Inferior parietal cortex (tissue), 1 donor: ENCODE measurements around the gene FAM32A.

Source experiments
- DNase-seq: peaks from one replicate; pipeline ENCODE4 v3.0.0-alpha.2; 2016; ENCODE audit errors: extremely low spot score

The FAM32A gene

DNA sequence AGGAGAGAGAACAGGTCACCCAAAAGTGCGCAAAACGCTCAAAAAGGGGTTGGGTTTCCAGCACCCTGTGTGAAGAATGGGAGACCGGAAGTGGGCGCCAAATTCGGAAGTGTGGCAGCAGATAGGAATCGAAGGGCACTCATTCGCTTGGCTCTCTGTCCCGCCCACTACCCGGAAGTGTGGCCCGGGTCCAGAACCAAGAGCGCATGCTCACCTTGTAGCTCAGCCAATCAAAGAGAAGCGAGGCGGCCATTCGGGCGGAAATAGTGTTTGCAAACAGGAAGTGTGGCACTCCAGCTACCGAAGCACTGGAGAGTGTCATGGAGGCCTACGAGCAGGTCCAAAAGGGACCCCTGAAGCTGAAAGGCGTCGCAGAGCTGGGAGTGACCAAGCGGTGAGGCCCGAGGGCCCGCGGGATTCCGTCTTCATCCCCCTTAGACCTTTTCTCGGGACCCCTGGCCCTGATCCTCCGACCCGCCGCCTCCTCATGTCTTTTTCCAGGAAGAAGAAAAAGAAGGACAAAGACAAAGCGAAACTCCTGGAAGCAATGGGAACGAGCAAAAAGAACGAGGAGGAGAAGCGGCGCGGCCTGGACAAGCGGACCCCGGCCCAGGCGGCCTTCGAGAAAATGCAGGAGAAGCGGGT, at the start of gene FAM32A:
TSS of gene FAM32A (plus strand) at position 288 of the 645 bp plus-strand sequence. CDS start at position 321, 33 bp downstream.
- peak; percentile 99 for DNase-seq

DNA sequence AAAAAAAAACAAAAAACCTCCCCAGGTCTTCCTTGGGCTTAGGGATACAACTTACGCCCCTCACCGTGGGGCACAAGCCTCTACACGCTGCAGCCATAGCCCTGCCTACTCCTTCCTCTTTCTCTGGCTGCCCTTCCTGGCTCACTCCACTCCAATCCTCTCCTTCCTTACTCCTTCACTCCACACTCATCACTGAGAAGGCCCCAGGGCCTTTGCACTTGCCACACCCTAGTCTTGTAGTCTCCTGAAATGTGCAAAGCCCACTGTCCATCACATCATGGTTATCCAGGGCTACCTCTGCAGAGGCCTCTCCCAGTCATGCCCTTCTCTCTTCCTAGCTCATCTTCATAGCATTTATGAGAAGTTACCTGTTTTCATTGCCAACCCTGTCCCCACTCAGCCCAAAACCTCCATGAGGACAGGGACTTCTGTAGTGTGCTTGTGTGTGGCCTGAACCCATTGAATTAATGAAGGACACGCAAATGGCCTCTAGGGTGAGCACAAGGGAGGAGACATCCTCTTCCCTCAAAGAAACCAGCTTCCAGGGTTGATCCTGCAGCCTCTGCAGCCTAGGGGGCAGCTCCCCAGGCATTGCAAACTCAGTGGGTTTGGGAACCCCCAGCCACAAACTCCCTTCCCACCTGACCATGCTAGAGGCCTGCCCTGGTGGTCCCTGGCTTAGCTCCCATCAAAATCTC, 49.6 kb upstream of the FAM32A start:
- no peak for DNase-seq

DNA sequence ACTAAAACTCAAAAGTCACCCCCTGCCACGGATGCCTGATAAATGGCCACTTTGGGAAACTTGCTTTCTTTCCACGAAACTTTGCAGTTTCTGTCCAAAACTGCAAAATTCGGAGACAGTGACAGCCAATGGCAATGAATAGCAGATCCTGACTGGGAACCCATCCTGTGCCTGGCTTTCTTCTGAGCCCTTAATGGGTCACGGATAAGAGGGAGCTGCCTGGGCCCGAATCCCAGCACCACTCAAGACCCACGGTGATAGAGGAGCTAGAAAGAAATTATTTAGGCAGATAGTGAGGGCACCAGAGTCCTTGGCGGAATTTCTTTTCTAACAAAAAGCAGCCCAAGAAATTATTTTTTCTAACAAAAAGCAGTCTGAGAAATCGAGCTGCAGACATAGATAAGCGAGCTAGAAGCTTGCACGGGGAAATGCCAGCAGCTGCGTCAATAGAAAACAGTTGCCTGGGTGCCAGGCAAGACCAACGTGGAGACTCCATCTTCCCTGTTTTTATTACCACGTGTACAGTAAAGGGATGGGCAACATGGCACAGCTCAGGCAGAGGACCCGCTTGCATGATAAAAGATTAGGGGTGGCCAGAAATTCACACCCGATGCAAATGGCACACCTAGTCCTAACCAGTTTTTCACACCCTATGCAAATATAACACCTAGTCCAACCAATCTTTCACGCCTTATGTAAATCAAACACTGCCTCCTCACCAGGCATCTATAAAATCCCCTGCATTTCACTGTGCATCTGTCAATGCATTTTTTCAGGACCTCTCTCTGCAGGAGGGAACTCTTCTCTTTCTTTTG, 48.8 kb upstream of the FAM32A start:
- no peak for DNase-seq

DNA sequence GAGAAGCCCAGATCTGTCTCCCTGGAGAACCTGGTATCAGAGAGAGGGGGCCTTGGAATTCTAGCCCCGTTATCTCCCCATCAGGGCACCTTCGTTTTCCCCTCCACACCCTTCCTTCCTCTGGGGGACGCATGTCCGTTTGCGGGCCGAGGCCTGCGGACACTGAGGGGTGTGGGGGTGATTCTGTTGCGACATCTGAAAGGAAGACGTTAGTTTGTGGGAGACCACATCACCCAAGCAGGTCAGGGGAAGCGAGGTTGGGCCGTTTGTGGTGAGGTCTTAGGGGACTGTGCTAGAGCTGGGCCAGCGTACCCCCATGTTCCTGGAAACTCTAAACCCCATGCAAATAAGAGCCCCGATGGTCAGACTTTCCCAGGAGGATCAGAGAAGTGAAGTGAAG, 45.5 kb upstream of the FAM32A start:
- DNase-seq, result no peak

DNA sequence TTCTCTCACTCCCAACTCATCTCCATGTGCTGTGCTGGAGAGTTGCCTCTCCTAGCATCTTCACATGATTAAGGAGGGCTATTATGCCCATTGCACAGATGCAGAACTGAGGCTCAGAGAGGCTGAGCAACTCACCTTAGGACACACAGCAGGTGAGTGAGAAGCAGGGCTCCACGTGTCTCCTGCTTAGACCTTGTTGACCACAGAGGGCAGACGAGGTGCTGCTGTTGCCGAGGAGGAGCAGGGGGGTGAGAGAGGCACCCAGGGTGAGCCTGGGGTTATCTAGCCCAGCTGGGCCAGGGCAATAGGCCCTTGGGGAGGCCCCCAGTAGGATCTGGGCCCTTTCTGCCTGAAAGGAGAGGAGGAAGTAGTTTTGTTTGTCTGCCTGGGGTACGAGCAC, 44.2 kb upstream of the FAM32A start:
- no peak for DNase-seq

DNA sequence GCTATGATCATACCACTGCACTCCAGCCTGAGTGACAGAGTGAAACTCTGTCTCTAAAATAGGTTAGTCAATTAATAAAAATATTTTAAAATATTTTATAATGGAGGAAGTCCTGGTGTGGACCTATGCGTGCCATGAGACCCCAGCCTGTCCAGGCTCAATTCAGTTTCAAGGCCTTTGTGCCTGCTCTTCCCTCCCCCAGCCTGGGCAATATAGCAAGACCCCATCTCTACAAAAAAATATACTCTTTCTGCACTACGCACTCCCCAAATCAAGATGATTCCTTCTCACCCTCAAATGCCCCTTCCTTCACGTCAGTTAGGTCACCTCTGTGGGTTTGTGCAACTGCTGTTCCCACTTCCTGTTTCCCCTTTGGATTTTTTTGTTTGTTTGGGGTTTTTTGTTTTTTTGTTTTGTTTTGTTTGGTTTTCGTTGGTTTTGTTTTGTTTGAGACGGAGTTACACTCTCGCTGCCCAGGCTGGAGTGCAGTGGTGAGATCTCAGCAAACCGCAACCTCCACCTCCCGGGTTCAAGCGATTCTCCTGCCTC, 43.1 kb upstream of the FAM32A start:
- no peak for DNase-seq

DNA sequence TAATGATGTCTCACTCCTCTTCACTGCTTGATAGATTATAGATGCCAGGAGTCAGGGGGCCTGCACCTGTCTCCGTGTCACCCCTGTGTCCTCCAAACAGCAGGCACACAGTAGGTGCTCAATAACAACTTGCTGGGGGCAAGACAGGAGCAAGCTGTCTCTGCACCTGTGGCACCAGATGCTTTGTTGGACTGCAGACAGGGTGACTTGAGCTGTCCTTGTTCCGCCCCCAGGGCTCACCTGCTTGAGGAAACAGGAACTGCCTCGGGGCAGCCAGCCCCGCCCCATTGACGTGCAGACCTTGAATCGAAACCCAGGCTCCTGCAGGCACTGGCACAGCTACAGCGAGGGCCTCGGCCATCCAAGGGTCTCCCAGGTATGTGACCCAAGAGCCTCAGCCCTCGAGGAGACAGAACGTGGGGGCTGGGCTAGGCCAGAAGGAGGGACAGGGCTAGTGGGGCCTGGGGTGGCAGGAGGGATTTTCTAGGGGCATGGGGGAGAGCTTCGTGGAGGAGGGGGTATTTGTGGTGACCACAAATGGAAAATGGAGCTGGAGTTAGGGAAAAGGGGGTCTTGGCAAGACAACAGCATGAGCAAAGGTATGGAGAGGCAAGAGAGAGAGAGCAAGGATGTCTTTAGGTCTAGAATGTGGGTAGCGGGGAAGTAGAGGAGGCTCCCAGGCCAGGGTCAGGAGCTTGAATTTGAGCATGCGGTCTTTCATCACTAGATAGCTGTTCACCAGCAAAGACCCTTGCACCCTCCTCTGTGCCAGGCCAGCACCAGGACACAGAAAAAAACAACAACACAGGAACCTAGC, 41.6 kb upstream of the FAM32A start, which contains the start of gene HSH2D:
TSS of gene HSH2D (plus strand) at position 287 of the 817 bp plus-strand sequence. CDS start 5,066 bp downstream, outside the sequence.
- no peak for DNase-seq

DNA sequence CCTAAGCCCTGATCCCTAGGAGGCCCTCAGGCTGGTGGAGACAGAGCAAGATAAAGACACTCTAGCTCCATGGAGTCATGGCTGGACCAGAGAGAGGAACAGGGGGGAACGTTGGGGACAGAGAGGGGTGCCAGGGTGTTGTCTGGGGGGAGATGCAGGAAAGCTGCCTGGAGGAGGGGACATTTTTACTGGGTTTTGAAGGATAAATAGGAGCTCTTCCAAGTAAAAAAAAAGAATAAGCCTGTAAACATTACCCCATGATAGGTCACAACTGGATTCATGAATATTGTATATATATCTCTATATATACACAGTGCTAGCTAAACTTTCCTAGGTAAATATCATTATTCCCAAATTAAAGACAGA, 41.0 kb upstream of the FAM32A start:
- DNase-seq, result no peak

DNA sequence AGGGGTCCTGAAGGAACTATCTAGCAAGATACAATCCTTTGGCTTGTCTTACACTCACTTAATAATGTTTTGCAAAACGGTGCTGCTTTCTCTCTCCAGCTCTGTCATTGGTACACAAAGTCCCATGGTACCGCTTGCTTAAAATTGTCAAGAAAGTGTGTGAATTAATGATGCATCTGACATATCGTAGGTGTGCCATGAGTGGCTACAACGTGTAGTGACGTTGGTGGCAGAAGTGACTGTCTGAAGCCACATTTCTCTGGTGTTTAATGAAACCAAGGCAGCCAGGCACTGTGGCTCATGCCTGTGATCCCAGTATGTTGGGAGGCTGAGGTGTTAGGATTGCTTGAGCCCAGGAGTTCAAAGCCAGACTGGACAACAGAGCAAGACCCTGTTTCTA, 39.1 kb upstream of the FAM32A start:
- no peak for DNase-seq

DNA sequence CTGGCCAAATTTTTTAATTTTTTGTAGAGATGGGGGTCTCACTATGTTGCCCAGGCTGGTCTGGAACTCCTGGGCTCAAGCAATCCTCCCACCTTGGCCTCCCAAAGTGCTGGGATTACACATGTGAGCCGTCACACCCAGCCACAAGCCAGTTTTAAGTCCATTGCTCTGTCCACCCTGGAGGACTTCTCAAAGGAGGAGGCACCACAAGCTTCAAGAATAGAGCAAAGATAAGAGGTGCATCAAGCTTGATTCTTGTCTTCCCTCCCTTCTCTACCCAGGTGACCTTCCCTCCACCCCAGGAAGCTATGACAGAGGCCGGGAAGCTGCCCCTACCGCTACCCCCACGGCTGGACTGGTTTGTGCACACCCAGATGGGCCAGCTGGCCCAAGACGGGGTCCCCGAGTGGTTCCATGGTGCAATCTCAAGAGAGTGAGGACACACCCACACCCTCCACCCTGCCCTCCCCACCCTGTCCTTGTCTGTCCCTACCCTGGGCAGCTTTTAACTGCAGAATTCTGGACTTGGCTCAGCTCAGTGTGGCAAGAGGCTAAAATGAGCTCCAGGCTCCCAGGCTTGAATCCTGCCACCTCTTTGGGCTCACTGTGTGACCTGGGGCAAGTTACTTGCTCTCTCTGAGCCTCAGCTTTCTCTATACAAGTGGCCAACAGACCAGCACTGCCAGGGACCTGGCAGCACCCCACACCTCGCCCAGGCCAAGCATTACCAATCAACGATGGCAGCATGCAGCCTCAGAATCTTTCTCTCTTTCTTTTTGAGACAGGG, 36.6 kb upstream of the FAM32A start:
- no peak for DNase-seq

DNA sequence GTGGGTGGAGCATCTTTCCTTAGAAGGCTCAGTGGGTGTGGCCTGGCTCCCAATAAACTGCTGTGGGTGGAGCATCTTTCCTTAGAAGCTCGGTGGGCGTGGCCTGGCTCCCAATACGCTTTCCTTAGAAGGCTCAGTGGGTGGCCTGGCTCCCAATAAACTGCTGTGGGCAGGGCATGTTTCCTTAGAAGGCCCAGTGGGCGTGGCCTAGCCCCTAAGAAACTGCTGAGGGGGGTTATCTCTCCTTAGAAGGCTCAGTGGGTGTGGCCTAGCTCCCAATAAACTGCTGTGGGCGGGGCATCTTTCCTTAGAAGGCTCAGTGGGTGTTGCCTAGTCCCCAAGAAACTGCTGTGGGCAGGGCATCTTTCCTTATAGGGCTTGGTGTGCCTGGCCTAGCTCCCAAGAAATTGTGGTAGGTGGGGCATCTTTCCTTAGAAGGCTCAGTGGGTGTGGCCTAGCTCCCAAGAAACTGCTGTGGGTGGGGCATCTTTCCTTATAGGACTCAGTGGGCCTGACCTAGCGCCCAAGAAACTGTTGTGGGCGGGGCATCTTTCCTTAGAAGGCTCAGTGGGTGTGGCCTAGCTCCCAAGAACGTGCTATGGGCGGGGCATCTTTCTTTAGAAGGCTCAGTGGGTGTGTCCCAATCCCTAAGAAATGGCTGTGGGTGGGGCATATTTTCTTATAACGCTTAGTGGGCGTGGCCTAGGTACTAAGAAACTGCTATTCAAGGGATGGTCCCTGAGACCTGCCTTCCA, 31.5 kb upstream of the FAM32A start:
- DNase-seq, result no peak

DNA sequence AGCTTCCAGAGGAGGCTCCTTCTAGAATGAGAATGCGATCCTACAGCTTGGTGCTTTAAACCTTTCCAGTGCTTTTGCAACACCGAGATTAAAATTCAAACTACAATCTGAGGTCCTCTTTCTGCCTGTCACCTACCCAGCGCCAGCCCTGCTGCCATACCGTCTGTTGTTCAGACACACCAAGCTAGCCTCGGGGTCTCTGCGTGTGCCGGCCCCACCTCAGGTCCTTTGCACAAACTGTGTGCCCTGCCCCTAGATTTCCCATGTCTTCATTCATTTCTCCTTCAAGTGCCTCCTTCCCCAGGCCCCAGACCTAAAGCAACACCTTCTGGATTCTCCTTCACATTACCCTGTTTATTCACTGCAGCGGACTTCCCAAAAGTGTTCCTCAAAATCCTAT, 30.7 kb upstream of the FAM32A start:
- DNase-seq, result no peak

DNA sequence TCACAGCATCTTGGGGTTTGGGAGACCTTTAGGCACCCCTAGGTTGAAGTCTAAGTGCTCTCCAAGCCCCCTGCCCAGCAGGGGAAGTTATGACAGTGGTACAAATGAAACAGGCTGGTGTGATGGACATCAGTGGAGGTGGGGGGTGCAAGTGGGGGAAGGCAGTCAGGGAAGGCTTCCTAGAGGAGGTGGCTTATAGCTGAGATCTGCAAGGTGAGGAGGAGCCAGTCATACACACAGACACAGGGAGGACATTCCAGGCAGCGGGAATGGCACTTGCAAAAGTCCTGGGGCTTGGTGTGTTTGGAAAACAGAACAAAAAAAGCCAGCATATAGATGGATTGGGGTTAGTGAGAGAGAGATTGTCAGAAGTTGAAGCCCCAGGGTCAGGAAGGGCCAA, 30.1 kb upstream of the FAM32A start:
- no peak for DNase-seq

DNA sequence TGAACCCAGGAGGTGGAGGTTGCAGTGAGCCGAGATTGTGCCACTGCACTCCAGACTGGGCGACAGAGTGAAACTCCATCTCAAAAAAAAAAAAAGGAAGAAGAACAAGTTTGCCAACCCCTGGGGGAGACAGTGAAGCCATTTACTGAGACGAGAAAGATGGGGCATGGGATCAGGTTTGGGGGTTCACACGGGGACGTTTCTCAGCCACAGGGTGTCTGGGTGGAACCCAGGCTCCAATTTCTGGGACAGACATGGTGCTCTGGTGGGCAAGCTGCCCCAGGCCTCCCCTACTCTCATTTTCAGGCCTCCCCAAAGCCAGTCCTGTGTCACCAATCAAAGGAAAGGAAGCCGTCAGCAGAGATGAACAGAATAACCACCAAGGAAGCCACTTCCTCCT, 28.3 kb upstream of the FAM32A start:
- DNase-seq, result no peak

DNA sequence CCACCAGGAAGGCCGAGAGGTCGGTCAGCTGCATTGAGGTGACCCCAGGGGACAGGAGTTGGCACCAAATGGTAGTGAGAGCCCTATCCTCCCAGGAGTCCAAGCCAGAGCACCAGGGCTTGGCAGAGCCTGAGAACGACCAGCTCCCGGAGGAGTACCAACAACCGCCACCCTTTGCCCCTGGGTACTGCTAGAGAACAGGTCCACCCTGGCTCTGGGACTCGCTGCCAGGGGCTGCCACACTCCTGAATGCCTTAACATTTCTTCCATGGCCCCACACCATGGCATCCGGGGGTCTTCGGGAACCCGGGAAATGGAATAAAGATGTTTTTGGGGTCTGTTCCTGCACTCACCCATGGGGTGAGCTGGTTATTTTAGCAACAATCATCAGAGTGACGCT, 27.6 kb upstream of the FAM32A start:
- no peak for DNase-seq

DNA sequence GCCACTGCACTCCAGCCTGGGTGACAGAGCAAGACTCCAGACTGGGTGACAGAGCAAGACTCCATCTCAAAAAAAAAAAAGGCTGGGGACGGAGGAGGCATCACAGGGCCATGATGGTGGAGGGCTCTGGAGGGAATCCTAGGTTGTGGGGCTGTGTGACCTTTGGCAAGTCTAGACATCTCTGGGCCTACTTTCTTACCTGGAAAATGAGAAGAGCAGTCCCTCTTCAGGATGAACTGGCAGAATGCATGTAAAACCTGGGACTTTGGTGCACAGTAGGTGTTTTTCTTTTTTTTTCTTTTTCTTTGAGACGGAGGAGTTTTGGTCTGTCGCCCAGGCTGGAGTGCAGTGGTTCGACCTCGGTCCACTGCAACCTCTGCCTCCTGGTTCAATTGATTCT, 25.6 kb upstream of the FAM32A start:
- DNase-seq, result no peak

DNA sequence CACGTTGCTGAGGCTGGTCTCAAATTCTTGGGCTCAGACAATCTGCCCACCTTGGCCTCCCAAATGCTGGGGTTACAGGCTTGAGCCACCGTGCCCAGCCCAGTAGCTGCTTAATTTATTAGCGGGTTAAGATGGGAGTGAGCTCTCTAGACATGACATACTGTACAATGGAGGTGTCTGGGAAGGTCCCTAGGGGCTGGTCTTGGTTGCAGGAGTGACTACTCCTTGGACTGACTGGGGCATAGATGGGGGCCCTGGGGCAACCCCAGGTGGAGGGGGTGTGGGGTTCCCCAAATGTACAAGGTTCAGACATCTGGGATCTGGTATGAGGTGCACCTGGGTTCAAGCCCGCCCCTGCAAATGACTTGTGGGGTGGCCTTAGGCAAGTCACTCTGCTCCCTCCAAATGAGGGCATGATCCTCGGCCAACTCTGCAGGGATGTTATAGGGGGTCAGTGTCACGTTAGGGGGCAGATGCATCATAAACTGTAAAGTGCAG, 24.7 kb upstream of the FAM32A start:
- DNase-seq, result no peak

DNA sequence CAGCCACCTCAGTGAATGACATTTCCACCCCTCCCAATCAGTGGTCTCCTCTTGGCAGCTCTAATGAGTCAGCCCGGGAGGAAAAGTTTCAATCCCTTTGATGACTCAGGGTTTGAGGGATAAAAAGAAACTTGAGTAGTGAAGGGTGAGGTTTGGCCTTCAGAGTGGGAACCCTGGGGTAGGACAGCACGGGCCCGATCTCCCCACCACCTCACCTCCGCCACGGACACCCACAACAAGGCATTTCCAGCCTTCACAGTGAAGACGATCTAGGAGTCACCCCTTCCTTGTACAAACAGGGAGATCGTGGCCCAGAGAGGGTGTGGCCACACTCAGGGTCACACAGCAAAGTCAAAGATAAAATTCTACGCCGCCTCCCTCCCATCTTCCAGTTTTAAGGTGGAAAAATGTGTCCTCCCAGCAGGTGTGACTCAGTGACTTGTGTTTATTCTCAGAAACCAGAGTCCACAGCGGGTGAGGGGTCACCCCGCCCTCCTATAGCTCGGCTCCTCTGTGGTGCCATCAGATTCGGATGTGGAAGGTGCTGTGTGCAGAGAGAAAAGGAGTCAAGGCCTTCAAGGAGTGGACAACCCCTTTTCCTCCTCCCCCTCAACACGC, 24.2 kb upstream of the FAM32A start:
- no peak for DNase-seq

DNA sequence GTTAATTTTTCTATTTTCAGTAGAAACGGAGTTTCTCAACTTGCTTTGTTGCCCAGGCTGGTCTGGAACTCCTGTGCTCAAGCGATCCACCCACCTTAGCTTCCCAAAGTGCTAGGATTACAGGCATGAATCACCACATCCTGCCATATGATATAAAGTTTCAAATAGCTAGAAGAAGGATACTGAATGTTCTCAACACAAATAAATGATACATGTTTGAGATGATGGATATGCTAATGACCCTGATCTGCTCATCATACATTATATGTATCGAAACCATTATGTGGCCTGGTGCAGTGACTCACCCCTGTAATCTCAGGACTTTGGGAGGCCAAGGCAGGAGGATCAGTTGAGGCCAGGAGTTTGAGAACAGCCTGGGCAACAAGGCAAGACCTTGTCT, 23.4 kb upstream of the FAM32A start:
- no peak for DNase-seq
